Gastrocnemius medialis (tissue), 4 donors: Measurements from ENCODE around the gene LY9.

Experiments used
- CTCF ChIP-seq, 5 experiments: fragments of 450-650 bp in 3 of 5; fragments of 200-600 bp in 2 of 5; sonication (generic) in 2 of 5; IDR thresholded peaks in 4 of 5; conservative IDR thresholded peaks in 1 of 5; 1 replicate in 4 of 5; 2 replicates in 1 of 5; pipeline ENCODE4 v1.5.1; 2016 to 2019; ENCODE audit warnings: antibody characterized with exemption in 5 of 5, mild to moderate bottlenecking in 3 of 5, moderate library complexity in 3 of 5
- POLR2A ChIP-seq, 2 donors: fragments of 450-650 bp; IDR thresholded peaks; one replicate each; pipeline ENCODE4 v1.6.1; 2017; ENCODE audit warnings: antibody characterized with exemption in 2 of 2, mild to moderate bottlenecking in 2 of 2, moderate library complexity in 2 of 2

GRCh38 chr1:160834945-160835565 lies 39.1 kb downstream of the LY9 start:
- TF ChIP-seq CTCF (IDR thresholded peaks at IDR 0.05 in 4 of 5, conservative IDR thresholded peaks at IDR 0.05 in 1 of 5): peak in 4 of 5 experiments; percentile 14 to 49 (median 28)
- no peak for TF ChIP-seq POLR2A (IDR thresholded peaks at IDR 0.05)
